ENCODE results near the gene HELZ.

HELZ gene

DNA sequence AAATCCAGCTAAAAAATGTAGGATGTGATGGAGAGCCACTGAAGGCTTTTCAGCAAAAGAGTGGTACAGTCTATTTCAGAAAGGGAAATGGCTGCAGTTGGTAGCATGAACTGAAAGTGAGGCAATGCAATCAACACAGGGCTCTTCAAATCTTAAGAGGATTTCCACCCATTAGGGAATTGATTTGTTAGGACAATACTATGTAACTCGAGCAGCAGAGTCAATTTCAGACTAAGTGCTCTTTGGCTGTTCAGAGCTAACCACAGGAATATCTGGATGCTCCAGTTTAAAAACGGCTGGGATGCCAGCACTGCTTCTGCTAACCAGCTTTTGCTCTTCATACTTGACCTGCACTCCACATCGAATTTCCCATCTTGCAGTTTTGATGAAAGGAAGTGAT, 176.0 kb downstream of the HELZ start:
- DNase-seq: peak; percentile 89

DNA sequence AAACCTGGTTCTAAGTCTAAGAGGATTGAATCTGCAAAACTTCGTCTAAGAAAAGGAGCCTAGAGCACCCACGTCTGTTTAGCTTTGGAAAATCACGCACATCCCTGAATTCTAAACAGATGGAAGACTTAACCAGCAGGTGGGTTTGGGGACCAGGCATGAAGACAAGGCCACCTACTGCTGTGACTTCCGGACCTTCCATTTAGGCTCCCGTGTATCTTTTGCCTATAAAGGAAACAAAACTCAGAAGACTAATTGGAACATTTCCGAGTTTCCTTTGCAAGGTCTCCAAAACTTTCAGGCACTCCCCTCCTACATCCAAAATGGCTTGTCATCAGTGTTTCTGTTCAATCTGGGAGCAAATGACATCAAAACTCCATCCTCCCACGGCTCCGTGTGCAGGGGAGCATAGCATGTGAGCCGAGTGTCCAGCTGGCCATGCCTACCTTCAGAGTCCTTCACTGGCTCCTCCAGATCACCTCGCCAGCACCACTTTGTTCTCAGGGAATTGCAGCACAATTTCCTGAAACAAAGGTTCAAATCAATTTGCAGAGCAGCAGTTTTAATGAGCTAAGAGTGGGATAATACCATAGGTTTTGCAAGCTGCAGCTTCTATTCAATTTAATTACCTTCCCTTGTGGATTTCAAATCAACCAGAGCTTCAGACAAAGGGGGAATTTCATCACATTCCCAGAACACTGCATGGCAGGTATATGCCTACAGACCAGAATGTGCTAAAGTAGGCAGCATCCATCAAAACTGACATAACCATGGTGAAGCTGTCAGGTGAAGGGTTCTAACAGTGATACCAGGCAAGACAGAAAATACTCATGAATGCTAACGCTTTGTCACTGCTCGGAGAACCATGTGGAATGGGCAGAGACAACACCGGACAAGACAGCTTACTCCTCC, 177.2 kb downstream of the HELZ start:
- DNase-seq: no peak

DNA sequence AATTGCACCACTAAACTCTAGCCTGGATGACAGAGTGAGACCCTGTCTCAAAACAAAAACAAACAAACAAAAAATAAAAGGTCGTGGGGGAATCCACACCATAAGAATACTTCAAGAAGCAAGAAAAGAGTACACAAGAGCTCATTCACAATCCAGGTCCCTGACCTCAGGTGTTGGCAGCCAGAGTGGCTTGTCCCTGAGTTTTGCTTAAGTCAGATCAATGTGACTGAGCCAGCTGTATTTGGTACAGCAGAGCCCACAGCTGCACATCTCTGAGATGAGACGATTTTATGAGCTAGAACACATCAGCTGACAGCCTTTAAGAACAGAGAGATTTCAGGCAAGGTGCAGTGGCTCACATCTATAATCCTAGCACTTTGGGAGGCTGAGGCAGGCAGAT, 178.3 kb downstream of the HELZ start:
- DNase-seq: no peak

DNA sequence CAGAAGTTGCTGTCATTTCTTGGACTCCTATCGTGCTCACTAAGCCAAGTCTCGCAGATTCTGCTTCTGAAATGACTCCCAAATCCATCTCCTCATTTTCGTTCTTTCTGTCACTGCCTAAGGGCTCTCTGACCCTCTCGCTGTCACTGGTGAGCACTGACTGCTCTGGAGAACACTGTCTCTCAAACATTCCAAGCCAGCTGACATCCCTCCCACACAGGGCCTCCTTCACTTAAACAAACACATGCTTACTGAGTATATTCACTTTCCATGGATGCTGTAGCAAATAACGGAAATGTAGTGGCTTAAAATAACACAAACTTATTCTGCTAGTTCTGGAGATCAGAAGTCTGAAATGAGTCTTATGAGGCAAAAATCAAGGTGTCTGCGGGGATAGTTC, 181.9 kb downstream of the HELZ start:
- no peak for DNase-seq

DNA sequence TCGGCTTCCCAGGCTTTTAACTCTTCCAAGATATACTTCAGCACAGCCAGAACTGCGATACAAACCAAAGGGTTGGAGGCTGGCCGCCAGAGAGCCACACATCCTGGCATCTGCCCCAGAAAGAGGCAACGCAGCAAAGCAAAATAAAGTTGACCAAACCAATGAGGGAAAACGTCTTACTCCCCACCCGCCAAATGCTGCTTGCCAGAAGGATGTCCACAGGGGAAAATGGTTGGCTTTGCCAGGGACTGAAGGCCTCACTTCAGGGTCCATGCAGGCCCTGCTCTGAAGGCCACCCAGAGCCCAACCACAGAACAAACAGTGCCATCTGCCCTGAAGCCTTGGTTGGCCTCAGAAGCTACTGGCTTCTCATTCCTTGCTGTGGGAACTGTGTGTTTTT, 185.6 kb downstream of the HELZ start:
- DNase-seq: no peak

DNA sequence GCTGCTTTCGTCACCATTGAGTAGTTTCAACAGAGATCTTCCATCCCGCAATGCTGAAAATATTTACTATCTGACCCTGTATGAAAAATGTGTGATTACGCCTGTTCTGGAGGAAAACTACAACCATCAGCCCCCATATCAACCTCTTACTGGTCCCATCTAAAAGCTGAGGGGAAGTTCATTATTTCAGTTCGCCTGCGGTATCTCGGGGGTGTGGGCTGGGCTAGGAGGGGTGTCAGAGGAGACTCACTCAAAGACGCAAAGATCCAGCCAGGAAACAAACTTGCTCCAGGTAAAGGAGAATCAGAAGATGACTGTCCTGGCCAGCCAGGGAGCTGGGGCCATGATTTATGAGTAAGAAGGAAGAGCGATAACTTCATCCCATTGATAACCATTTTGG, 187.0 kb downstream of the HELZ start:
- DNase-seq: no peak

DNA sequence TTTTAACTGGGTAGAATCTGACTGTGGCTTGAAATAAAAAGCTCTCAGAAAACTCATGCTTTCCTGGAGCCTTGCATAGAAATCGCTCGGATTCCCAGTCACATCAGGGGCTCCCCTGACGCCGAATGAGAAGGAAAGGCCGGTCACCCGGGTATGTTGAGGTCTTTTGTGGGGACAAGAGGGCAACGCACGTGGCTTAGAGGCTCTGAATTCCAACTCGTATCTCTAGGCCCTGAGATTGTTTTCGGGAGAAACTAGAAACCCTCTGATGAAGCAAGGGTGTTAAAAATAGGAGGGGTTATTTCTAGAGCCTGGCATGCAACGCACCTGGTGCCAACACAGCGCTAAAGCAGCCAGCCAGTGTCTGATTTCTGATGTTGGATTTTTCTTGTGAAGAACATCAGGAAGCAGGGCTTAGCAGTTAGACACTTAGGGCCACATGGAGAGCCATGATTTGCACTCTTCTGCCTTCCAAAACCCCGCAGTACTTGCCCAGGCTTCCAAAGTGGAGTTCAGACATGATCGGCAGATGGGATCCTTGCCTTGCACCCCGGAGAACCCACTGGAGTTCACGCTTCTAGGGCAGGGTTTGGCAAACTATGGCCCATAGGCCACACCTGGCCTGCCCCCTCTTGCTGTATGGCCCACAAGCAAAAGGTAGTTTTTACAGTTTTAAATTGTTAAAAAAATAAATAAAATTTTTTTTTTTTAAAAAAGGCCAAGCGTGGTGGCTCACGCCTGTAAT, 188.1 kb downstream of the HELZ start:
- no peak for DNase-seq

DNA sequence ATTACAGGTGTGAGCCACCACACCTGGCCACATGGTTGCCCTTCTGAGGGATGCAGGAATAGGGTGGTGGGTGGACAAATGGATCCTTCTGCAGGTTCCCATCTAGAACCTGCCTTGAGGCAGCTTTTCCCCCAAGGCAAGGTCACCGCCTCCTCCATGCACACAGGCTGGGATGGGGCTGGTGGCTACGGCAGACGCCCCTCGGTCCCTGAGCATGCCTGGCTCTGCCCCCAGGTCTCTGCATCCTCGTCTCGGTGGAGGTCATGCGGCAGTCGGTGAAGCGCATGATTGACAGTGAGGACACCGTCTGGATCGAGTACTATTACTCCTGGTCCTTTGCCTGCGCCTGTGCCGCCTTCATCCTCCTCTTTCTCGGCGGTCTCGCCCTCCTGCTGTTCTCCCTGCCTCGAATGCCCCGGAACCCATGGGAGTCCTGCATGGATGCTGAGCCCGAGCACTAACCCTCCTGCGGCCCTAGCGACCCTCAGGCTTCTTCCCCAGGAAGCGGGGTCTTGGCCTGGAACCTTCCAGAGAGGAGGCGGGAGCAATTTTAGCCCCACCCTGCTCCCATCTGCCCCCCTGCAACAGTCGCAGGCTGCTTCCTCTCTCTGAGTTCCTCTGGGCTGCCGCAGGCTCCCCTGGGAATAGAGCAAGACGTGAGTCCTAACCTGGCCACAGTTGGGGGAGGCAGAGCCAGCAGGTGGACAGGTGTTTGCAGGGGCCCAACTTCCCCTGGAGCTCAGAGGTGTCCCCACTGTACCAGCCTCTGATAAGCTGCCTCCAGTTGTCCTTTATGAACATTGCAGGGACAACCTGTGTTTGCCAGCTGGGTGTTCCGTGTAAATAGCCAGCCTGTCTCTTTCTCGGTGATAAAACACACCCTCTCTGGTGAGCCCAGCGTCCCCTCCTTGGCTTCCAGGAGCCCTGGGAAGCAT, 188.9 kb downstream of the HELZ start:
- no peak for DNase-seq

DNA sequence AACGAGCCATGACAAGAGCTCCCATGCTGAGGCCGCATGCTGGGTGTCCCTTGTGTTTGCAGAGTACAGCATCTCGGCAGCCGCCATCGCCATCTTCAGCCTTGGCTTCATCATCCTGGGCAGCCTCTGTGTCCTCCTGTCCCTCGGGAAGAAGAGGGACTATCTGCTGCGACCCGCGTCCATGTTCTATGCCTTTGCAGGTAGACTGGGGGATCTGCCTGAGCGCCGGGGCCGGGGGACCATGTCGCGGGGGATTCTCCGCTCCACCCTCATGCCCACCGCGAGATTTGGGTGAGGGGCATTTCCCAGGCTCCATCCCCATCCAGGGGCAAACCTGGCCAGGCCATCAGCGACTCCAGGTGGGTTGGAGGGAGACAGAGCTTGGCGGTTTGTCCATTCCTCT, 190.0 kb downstream of the HELZ start:
- no peak for DNase-seq

DNA sequence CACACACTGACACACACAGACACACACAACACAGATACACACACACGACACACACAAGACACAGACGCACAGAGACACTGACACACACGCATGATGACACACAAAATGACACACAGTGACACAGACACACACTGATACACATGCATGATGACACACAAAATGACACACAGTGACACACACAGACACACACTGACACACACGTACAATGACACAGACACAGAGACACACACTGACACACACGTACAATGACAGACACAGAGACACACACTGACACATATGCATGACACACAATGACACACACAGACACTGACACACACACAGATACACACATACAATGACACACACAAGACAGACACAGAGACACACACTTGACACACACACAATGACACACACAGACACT, 190.4 kb downstream of the HELZ start:
- DNase-seq: no peak

DNA sequence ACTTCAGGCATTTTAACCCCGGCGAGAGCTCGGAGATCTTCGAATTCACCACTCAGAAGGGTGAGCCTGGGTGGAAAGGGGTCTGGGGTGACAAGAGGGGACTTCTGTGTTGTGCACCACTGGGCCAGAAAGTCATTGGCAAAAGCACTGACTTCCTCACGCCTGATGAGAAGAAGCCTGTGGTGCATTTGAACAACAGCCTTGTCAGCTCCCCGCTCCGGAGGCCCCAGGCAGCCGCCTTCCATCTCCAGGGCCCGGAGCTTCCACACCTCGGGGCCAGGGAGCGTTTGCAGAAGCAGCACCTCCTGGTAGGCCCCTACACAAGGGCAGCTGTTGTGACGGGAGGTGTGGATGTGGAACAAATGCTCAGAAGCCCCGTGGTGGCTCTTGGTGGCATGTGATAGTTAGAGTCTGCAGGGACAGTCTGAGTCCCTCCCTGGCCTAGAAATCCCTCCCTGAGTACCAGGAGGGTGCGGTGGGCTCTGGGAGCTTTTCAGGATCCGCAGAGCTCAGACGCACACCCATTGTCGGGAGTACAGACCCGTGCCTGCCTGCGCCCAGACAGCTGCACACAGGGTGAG, 190.9 kb downstream of the HELZ start:
- no peak for DNase-seq

DNA sequence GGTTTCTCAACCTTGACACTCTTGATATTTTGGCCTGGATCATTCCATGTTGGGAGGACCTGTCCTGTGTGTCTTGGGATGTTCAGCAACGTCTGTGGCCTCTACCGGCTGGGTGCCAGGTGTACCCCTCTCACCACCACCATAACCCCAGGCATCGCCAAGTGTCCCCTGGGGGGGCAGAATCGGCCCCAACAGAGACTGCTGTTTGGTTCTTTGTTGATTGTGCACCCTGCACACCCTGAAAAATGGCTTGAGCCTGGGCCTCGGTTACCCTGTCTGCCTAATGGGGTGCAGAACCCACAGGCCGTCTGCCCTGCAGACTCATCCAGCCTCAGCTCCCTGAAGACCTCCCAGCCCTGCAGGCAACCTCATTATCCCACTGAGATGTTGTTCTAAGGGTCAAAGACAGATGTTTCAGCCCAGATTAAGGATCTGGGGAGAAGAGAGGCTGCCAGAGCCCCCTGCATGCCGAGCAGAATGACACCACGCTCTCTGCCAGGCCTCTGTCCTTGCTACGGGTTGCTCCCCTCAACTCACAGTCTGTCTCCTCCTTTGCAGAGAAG, 191.5 kb downstream of the HELZ start:
- DNase-seq: no peak

DNA sequence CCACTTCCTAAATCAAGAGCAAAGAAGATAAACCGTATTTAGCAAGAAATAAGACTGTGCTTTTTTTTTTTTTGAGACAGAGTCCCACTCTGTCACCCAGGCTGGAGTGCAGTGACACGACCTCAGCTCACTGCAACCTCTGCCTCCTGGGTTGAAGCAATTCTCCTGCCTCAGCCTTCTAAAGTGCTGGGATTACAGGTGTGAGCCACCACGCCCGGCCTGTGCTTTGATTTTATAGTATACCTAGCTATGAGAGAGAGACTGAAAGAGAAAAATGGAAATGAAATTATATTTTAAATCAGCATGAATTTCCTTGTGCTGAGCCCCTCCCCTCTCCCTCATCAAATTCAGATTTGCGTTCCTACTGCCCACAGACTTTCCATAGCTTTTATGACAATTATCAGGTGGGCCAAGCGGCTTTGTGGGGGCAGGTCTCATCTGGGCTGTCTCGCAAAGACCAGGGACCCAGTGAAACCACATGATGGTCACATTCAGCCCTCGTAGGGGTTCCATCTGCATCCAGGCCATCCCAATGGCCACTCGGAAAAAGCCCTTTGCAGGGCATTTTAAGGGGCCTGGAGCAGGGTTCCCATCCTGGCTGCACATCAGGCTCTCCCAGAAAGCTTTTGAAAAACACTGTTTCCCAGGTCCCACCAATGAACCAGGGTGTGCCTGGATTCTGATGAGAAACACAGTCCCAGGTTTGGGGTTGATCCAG, 192.1 kb downstream of the HELZ start:
- no peak for DNase-seq

DNA sequence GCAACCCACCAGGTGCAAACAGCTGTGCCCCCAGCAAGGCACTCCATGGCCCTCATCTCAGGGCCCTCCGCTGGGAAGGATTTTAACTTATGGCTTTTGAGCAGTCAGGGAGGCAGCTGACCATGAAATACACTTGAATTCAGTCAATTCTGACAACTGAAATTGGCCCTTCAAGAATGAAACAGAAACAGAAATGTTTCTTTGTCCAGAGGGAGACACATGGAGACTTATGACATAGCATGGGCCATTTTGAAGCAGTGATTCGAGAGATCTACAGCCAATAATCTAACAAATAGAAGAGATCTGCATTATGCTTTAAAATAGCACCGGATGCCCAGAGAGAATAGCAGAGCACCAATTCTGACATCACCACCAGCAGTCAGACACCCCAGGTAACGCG, 193.2 kb downstream of the HELZ start:
- no peak for DNase-seq

DNA sequence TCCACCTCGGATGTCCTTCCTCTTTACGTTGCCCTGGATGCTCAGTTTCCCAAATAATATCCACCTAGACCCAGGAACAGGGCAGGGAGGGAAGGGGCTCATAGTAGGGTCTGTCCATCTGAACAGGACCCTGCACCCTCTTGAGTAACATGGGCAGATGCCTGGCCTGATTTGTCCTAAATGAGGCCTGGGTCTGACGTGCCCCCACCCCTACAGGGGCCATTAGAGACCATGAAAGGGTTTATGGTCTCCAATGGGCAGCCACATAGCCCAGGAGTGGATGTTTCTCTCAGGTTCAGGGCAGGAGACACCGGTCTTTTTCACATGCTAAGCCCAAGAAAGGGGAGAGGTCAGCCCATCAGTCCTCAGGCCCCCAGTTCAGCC, 193.8 kb downstream of the HELZ start:
- no peak for DNase-seq

DNA sequence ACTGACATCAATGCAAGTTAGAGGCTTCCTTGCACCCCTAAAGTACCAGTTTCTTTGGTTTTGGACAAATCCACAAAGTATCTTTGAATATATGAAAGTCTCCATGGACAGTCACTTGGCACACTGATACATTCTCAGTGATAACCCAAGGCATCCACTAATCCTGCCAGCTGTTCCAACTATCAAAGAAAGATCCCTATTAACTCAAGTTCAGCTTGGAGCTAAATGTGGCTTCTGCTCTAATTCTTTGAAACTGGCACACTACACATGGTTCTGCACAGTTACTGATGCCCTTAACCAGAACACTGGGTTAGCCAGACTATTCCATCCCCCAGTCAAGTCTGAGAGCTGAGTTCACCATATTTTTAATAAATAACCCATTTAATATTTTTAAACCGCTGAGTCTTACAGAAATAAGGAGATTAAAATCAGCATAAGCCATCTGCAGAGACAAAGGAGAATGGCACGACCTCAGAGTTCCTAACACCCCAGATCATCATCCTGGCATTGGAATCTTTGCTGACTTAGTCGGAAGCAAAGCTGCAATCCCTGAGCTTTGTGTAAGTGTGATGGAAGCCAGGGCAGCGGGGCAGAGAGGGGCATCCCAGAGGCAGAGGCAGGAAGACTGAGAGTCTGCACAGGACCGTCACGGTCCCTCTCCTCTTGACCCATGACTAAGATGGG, 194.4 kb downstream of the HELZ start:
- no peak for DNase-seq

DNA sequence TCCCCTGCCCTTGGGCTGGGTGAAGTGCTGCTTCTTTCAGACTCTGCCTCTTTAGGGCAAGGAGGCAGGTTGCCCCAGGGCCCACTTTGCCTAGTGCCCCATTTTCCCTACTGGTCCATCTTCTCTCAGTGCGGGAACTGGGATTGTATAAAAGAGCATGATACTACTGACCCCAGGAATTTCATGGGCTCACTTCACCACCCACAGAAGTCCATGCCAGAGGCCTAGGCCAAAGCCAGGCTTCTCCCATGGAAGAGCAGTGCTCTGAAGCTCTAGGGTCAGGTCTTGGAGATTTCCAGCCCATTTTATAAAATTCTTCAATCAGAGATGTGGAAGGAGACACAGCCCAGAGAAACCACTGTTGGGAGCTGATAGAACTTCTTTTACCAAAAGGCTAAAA, 194.9 kb downstream of the HELZ start:
- DNase-seq: no peak

DNA sequence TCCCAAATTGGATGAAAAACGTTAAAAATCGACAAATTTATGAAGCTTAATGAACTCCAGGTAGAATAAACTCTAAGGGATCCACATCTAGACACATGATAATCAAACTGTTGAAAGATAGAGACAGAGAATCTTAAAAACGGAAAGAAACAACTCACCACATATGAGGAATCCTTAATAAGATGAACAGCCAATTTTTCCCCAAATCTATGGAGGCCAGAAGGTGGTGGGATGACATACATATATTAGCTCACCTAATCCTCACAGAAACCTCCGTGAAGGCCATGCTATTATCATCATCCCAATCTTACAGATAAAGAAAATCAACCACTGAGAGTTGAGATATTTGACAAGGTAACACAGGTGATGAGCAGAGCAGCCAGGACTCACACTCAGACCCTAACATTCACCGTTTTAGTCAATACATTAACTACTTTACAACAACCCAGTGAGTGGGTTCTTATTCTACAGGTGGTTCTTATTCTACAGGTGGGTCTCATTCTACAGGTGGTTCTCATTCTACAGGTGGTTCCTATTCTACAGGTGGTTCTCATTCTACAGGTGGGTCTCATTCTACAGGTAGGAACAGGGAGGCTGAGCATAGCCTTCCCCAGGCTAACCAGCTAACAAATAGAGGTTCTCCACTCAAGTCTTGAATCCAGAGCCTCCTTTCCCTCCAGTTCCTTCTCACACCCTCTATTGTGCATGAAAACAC, 195.8 kb downstream of the HELZ start:
- no peak for DNase-seq

DNA sequence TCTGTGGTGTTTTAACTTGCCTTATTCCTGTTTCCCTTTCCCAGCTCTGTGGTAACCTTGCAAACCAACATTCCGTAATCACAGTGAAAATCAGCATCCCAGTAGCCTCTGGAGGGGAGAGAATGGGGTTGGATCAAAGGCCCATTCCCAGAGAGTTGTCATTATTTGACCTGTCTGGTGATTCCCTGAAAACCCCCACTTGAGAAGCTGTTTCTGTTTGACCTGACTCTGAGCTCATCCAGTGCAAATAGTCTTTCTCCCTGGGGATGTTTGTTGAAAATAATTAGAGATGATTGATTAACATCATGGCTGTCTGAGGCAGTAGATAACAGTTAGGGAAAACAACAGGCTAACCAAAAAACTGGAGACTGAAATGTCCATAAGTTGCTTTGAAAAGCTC, 197.6 kb downstream of the HELZ start:
- DNase-seq: no peak

DNA sequence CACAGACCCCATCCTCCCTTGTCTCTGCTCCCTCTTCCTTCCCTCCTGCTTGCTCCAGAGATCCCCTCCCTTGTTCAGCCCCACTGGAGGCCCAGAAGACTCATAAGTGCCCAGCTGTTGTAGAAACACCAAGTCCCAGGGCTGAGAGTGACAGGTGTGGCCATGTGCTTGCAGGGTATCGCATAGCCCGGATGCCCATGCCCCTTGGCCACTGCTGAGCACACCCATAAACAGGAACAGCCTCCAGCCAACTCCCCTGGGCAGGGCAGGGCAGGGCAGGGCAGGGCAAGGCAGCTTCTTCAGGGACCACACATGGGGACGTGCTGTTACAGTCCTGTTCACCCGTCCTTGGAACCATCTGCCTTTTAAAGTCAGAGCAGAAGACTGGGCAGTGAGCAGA, 198.6 kb downstream of the HELZ start:
- DNase-seq: no peak

DNA sequence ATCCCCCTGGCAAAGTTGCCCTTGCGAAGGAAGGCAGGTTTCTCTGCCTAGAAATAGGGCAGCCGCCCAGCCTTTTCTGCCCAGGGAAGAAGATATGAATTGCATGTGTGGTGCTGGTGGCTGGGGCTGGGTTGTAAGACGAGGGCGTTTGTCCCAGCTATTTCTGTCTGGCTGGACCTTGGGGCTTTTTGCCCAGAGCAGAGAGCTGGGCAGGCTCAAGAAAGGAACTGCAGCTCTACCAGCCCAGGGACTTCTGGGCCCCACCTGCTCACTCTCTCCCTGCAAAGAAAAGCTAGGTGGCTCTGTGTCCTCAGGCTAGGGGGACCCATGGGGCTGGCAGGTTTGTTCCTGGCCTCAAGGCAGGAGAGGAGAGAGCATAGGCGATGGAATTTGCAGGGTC, 200.1 kb downstream of the HELZ start:
- DNase-seq: no peak
